Neural crest cell (in vitro differentiated cells): ENCODE results near the gene BCL11B. TPM values are rescaled to one million over a fixed set of nuclear protein-coding genes. Genes with fewer than 3 reads are reported as not detected.

Experiments used
- DNase-seq: peaks from one replicate; pipeline ENCODE4 v3.0.0; 2021; ENCODE audit warnings: low read depth, mixed read lengths, low spot score
- H3K27ac Mint-ChIP-seq: one replicate; pipeline ENCODE4 v1.8.0; 2021; ENCODE audit warnings: mild to moderate bottlenecking, mixed read lengths; ENCODE audit not compliant: unreplicated experiment
- H3K27me3 Mint-ChIP-seq: 2 replicates; pipeline ENCODE4 v1.8.0; 2021; ENCODE audit warnings: low read depth, mild to moderate bottlenecking, mixed read lengths
- H3K36me3 Mint-ChIP-seq: 2 replicates; pipeline ENCODE4 v1.8.0; 2021; ENCODE audit warnings: low read depth, mild to moderate bottlenecking, mixed read lengths
- H3K4me1 Mint-ChIP-seq: 2 replicates; pipeline ENCODE4 v1.8.0; 2021; ENCODE audit warnings: mixed read lengths
- H3K4me3 Mint-ChIP-seq: one replicate; pipeline ENCODE4 v1.8.0; 2021; ENCODE audit warnings: mild to moderate bottlenecking, mixed read lengths
- H3K9me3 Mint-ChIP-seq: 2 replicates; pipeline ENCODE4 v1.8.0; 2021; ENCODE audit warnings: mixed read lengths
- CTCF ChIP-seq: fragments of 200-600 bp; sonication (generic); conservative IDR thresholded peaks from 2 replicates; pipeline ENCODE4 v1.5.0; 2021; ENCODE audit warnings: antibody characterized with exemption, mild to moderate bottlenecking
- long read RNA-seq: library from polyadenylated mRNA; unstranded; transcript quantifications from one replicate; pipeline ENCODE4 v2.0.0, GENCODE V29; 2020
- total RNA-seq: library from RNA; stranded (reverse); gene quantifications from 2 replicates; pipeline ENCODE4 v1.2.1, GENCODE V29; 2021

The BCL11B gene
- 0.28 and 0.32 TPM in 2 replicates for total RNA-seq
- long read RNA-seq = 0 reads

DNA sequence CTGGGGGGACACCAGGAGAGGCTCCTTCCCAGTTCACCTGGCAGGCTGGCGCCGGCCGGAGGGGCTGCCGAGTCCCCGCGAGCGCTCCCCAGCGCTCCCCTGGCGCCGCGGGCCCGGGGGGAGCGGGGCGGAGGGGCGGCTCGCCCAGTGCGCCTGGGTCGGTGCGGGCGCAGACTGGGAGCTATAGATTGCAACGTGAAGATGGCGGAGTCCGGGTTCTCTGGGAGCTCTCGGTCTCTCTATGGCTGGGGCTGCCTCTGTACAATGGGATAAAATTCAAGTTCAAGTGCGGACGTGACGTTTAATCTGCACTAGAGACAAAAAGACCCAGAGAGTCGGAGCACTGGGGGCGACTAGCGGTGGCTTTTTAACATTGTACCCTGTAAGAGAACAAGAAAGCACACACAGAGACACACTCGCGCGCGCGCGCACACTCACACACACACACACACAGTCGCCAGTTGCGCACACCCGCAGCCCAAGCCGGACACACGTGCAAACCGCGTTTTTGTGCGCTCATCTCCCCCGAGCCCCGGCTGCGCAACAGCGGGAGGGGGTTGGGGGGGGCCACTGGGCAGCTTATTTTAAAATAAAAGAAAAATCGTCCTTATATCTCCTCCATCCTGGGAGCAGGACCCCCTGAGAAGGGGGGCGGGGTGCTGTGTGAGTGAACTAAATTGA is at the start of gene BCL11B:
BCL11B (minus strand) TSS at position 247 of the 681 bp plus-strand sequence. CDS start 979 bp downstream, outside the sequence.
- TF ChIP-seq CTCF = peak; percentile 70
- Mint-ChIP-seq H3K27me3 (peaks cover 88% of the 10 kb centered on the region), H3K27ac (no peak within 1 kb of the TSS), H3K9me3 (no peaks in the 10 kb centered on the region), H3K4me3 (peak within 1 kb of the TSS; percentile 86), H3K36me3 (no peaks in the 10 kb centered on the region), H3K4me1 (peaks cover 36% of the 10 kb centered on the region)
- peak; percentile 67 for DNase-seq

GRCh38 chr14:99321236-99321925 is 49.4 kb upstream of the BCL11B start:
- Mint-ChIP-seq H3K27ac (no peak overlapping the region), H3K36me3 (no peaks in the 10 kb centered on the region), H3K4me3 (no peak overlapping the region), H3K4me1 (peaks cover 14% of the 10 kb centered on the region), H3K27me3 (no peaks in the 10 kb centered on the region), H3K9me3 (no peaks in the 10 kb centered on the region)
- no peak for TF ChIP-seq CTCF
- DNase-seq = no peak

GRCh38 chr14:99320621-99321235 is 48.7 kb upstream of the BCL11B start:
- peaks cover 14% of the 10 kb centered on the region for H3K4me1 Mint-ChIP-seq
- H3K9me3 Mint-ChIP-seq = no peaks in the 10 kb centered on the region

GRCh38 chr14:99320105-99320572 is 48.1 kb upstream of the BCL11B start:
- Mint-ChIP-seq H3K4me1 (peaks cover 14% of the 10 kb centered on the region), H3K27ac (no peak overlapping the region), H3K9me3 (no peaks in the 10 kb centered on the region), H3K4me3 (no peak overlapping the region), H3K27me3 (no peaks in the 10 kb centered on the region), H3K36me3 (no peaks in the 10 kb centered on the region)
- peak; percentile 79 for TF ChIP-seq CTCF
- DNase-seq = peak; percentile 63

More at GRCh38 chr14:99320621-99321235, 48.7 kb upstream of the BCL11B start:
- no peaks in the 10 kb centered on the region for H3K27me3 Mint-ChIP-seq
- no peak overlapping the region for H3K27ac Mint-ChIP-seq
- DNase-seq = no peak
- H3K4me3 Mint-ChIP-seq = no peak overlapping the region
- H3K36me3 Mint-ChIP-seq = no peaks in the 10 kb centered on the region
- no peak for TF ChIP-seq CTCF

DNA sequence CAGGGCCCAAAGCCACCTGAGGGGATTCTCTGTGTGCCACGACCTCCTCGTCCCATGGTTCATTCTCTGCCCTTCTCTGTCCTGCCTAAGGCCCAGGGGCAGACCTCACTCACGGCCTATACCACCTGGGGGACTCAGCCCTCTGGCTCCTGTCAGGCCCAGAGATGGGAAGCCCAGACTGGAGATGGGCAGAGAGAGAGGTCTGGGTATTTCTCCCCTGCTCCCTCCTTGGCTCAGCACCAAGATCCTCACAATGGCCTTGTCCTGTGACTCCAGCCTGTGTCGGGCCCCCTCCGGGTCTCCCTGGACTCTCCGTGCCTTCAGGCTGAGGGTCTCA is 46.9 kb upstream of the BCL11B start:
- H3K27ac Mint-ChIP-seq = no peak overlapping the region
- no peaks in the 10 kb centered on the region for H3K9me3 Mint-ChIP-seq
- no peaks in the 10 kb centered on the region for H3K36me3 Mint-ChIP-seq
- no peak for TF ChIP-seq CTCF
- DNase-seq = no peak
- H3K4me1 Mint-ChIP-seq = peaks cover 14% of the 10 kb centered on the region
- no peaks in the 10 kb centered on the region for H3K27me3 Mint-ChIP-seq
- H3K4me3 Mint-ChIP-seq = no peak overlapping the region
